ENCODE measurements around the gene HPN.
"Not testable (repeated sequence)": the region's sequence is repeated elsewhere in the genome, so short reads cannot be mapped to it uniquely, and the experiment has no call there.

Gene HPN

DNA sequence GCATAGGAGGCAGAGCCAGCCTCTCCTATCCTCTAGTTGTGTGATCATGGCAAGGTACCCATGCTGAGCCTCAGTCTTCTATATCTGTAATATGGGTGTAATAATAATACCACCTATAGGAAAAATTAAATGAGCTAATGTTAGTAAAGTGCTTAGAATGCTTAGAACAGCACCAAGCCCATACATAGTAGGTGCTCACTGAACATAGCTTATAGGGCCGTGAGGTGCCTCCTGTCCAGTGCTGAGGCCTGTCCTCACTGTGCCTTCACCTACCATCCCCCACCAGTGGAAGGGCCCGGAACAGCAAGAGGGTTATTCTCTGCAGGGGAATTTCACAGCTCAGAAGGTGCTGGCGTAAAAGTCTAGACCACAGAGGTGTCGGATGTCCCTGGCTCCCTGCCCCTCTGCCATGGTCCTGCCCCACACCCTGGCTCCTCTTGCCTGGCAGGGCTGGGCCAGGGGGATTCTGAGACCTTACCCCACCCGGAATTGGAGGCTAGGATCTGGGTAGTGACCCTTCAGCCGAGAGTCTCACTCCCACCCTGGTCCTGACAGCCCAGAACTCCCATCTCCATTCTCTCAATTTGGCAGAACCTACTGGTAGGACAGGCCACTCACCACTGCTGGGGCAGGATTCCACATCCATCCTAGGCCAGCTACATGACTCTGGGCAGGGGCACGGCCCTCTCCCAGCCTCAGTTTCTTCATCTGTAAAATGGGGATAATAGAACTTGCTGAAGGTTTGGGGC lies 13.5 kb upstream of the HPN start:
- Histone ChIP-seq H3K4me1 (ENCODE audit: insufficient read depth, low read length, poor library complexity, severe bottlenecking) (no peaks in the 10 kb centered on the region), H2AFZ (ENCODE audit: low read length) (no peak overlapping the region), H3K4me2 (ENCODE audit: low read depth, low read length, poor library complexity, severe bottlenecking) (no peak overlapping the region), H3K27me3 (ENCODE audit: insufficient read depth, low read length, poor library complexity, severe bottlenecking) (peaks cover 11% of the 10 kb centered on the region), H3K36me3 (ENCODE audit: insufficient read depth, low read length) (peaks cover 38% of the 10 kb centered on the region; the same call in 1 of the 2 replicates), H3K9me2 (replicated peaks; ENCODE audit: low read depth, low read length) (no peaks in the 10 kb centered on the region), H4K20me1 (ENCODE audit: insufficient read depth, low read length, poor library complexity, severe bottlenecking) (no peaks in the 10 kb centered on the region), H3K9ac (ENCODE audit: low read depth, low read length, poor library complexity, severe bottlenecking) (no peak overlapping the region), H3K4me3 (ENCODE audit: low read length, poor library complexity, severe bottlenecking) (no peak overlapping the region), H3K79me2 (ENCODE audit: insufficient read depth, low read length) (no peaks in the 10 kb centered on the region), H3F3A (ENCODE audit: low read depth) (no peaks in the 10 kb centered on the region), H3K9me3 (ENCODE audit: insufficient read depth, low read depth, low read length) (no peaks in the 10 kb centered on the region)
- TF ChIP-seq EZH2phosphoT487 (IDR thresholded peaks at IDR 0.05; ENCODE audit: borderline replicate concordance) = no peak
- TF ChIP-seq, protein P1, sequence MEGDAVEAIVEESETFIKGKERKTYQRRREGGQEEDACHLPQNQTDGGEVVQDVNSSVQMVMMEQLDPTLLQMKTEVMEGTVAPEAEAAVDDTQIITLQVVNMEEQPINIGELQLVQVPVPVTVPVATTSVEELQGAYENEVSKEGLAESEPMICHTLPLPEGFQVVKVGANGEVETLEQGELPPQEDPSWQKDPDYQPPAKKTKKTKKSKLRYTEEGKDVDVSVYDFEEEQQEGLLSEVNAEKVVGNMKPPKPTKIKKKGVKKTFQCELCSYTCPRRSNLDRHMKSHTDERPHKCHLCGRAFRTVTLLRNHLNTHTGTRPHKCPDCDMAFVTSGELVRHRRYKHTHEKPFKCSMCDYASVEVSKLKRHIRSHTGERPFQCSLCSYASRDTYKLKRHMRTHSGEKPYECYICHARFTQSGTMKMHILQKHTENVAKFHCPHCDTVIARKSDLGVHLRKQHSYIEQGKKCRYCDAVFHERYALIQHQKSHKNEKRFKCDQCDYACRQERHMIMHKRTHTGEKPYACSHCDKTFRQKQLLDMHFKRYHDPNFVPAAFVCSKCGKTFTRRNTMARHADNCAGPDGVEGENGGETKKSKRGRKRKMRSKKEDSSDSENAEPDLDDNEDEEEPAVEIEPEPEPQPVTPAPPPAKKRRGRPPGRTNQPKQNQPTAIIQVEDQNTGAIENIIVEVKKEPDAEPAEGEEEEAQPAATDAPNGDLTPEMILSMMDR (conservative IDR thresholded peaks at IDR 0.05; ENCODE audit: low read length) = no peak

DNA sequence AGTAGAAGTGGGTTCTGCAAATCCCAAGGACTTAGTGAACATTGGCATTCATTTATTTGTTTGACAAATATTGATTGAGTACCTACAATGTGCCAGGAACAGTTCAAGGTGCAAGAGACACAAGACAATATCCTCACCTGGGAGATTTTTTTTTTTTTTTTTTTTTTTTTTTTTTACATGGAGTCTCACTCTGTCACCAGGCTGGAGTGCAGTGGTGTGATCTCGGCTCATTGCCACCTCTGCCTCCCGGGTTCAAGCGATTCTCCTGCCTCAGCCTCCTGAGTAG lies 13.0 kb upstream of the HPN start:
- H3K9ac ChIP-seq (ENCODE audit: low read depth, low read length, poor library complexity, severe bottlenecking); H3K79me2 ChIP-seq (ENCODE audit: insufficient read depth, low read length); H3K9me2 ChIP-seq (replicated peaks; ENCODE audit: low read depth, low read length); H2AFZ ChIP-seq (ENCODE audit: low read length); H3K4me2 ChIP-seq (ENCODE audit: low read depth, low read length, poor library complexity, severe bottlenecking); H3K4me3 ChIP-seq (ENCODE audit: low read length, poor library complexity, severe bottlenecking); H3K4me1 ChIP-seq (ENCODE audit: insufficient read depth, low read length, poor library complexity, severe bottlenecking); H3K9me3 ChIP-seq (ENCODE audit: insufficient read depth, low read depth, low read length); H3F3A ChIP-seq (ENCODE audit: low read depth); H4K20me1 ChIP-seq (ENCODE audit: insufficient read depth, low read length, poor library complexity, severe bottlenecking): not testable (repeated sequence)
- peaks cover 11% of the 10 kb centered on the region for H3K27me3 ChIP-seq (ENCODE audit: insufficient read depth, low read length, poor library complexity, severe bottlenecking)
- H3K36me3 ChIP-seq (ENCODE audit: insufficient read depth, low read length) = peaks cover 33% of the 10 kb centered on the region; the same call in 1 of the 2 replicates

DNA sequence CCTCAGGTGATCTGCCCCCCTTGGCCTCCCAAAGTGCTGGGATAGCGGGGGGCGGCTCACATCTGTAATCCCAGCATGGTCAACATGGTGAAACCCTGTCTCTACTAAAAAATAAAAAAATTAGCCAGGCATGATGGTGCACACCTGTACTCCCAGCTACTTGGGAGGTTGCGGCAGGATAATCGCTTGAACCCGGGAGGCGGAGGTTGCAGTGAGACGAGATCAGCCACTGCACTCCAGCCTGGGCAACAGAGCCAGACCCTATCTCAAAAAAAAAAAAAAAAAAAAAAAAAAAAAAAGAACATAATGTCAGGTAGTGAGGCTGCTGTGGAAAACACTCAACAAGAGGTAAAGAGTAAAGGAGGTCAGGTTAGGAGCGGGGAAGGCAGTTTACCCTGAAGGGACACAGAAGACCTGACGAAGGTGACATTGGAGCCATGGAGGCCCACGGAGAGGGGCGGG lies 12.2 kb upstream of the HPN start:
- Histone ChIP-seq H3K36me3 (ENCODE audit: insufficient read depth, low read length) (peaks cover 25% of the 10 kb centered on the region; the same call in 1 of the 2 replicates), H3K27me3 (ENCODE audit: insufficient read depth, low read length, poor library complexity, severe bottlenecking) (peaks cover 11% of the 10 kb centered on the region)
- H3F3A ChIP-seq (ENCODE audit: low read depth); H3K4me1 ChIP-seq (ENCODE audit: insufficient read depth, low read length, poor library complexity, severe bottlenecking); H3K4me2 ChIP-seq (ENCODE audit: low read depth, low read length, poor library complexity, severe bottlenecking); H4K20me1 ChIP-seq (ENCODE audit: insufficient read depth, low read length, poor library complexity, severe bottlenecking); H2AFZ ChIP-seq (ENCODE audit: low read length); H3K9me2 ChIP-seq (replicated peaks; ENCODE audit: low read depth, low read length); H3K9me3 ChIP-seq (ENCODE audit: insufficient read depth, low read depth, low read length); H3K4me3 ChIP-seq (ENCODE audit: low read length, poor library complexity, severe bottlenecking); H3K79me2 ChIP-seq (ENCODE audit: insufficient read depth, low read length); H3K9ac ChIP-seq (ENCODE audit: low read depth, low read length, poor library complexity, severe bottlenecking): not testable (repeated sequence)

DNA sequence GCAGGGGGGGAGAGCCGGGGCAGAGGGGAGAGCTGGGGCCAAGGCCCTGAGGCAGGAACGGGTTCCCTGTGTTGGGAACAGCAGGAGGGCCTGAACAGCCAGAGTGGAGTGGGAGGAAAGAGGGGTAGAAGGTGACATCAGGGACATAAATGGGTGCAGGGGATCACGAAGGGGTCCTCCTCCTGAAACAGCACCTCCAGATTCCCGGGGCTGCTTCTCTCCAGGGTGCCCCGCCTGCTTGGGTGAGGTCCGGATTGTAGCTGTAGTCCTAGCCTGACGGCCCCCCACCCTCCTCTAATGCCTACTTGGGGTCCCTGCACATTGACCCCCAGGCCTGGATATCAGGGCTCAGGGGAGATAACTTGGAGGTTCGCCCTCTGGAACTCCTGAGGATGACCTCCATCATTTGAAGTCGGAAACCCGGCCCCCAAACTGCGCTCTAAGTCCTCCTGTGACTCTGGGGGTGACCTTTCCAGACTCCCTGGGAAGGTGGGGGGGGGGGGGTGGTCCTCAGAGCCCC lies 11.7 kb upstream of the HPN start:
- Histone ChIP-seq H3K4me2 (ENCODE audit: low read depth, low read length, poor library complexity, severe bottlenecking) (no peak overlapping the region), H3K9ac (ENCODE audit: low read depth, low read length, poor library complexity, severe bottlenecking) (no peak overlapping the region)

More for the DNA sequence above, 11.7 kb upstream of the HPN start:
- peaks cover 22% of the 10 kb centered on the region; the same call in 1 of the 2 replicates for H3K36me3 ChIP-seq (ENCODE audit: insufficient read depth, low read length)
- H2AFZ ChIP-seq (ENCODE audit: low read length) = no peak overlapping the region
- no peaks in the 10 kb centered on the region for H3K4me1 ChIP-seq (ENCODE audit: insufficient read depth, low read length, poor library complexity, severe bottlenecking)
- no peaks in the 10 kb centered on the region for H4K20me1 ChIP-seq (ENCODE audit: insufficient read depth, low read length, poor library complexity, severe bottlenecking)
- peaks cover 11% of the 10 kb centered on the region for H3K27me3 ChIP-seq (ENCODE audit: insufficient read depth, low read length, poor library complexity, severe bottlenecking)
- no peaks in the 10 kb centered on the region for H3F3A ChIP-seq (ENCODE audit: low read depth)
- no peaks in the 10 kb centered on the region for H3K79me2 ChIP-seq (ENCODE audit: insufficient read depth, low read length)
- no peaks in the 10 kb centered on the region for H3K9me3 ChIP-seq (ENCODE audit: insufficient read depth, low read depth, low read length)
- H3K9me2 ChIP-seq (replicated peaks; ENCODE audit: low read depth, low read length) = no peaks in the 10 kb centered on the region
- TF ChIP-seq EZH2phosphoT487 (IDR thresholded peaks at IDR 0.05; ENCODE audit: borderline replicate concordance) = no peak
- TF ChIP-seq, protein P1 (conservative IDR thresholded peaks at IDR 0.05; ENCODE audit: low read length) = no peak
- no peak overlapping the region for H3K4me3 ChIP-seq (ENCODE audit: low read length, poor library complexity, severe bottlenecking)

Measured in Loucy (cell line).